NCI-H2196 treated with DMSO at 0.1 percent for 48 hours (cell line): ENCODE results near the gene PRKN.

Experiments
- DNase-seq: peaks from one replicate; lab custom pipeline; 2025; ENCODE audit not compliant: unreplicated experiment; lab: John Stamatoyannopoulos, UW

PRKN gene

DNA sequence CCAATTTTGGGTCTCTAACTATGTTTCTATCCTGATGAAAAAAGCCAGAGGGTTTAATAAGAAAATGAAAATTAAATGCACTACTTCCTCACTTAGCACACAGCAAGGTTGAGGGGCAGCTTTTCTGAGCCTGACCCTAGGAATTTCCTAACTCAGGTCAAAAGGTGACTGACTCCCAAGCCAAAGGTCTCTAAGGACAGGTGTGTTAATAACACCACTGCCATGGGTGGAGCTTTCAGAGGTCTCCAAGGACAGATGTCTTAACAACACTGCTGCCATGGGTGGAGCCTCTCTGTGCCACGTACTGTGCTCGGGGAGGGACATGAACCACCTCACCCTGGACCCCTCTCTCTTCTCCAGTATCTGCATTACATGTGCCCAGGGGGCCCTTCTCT lies 339.2 kb downstream of the PRKN start:
- no peak for DNase-seq

DNA sequence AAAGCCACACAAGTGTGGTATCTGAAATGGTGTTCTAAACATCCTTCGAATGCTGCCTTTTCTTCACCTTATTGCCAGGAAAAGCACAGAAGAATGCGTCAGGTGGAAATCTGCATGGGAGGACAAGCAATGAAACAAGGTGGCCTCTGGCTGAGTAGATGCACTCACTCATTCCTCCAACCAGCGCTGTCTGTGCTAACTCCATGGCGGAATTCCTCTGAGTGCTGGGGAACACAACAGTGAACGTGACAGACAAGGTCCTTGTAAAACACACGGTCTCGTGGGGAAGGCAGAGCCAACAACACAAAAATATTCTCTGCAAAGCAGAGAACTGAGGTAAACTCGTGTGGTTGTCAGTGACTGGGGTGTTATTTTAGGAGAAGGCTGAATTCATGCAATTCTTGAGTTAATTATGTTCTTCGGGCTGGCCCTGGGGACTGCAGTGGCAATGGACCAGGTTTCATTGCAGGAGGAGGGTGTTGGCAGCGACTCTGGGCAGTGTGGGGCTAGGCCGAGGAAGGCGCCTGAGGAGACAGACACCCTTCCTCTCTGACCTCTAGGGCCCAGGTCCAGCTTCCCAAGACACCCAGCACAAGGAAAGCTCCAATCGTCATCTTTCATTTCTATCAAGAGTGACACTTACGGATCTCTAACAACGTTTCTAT lies 339.7 kb downstream of the PRKN start:
- no peak for DNase-seq

GRCh38 chr6:162385980-162386379 lies 341.6 kb downstream of the PRKN start:
- no peak for DNase-seq

GRCh38 chr6:162379757-162380409 lies 347.7 kb downstream of the PRKN start:
- DNase-seq, result no peak

DNA sequence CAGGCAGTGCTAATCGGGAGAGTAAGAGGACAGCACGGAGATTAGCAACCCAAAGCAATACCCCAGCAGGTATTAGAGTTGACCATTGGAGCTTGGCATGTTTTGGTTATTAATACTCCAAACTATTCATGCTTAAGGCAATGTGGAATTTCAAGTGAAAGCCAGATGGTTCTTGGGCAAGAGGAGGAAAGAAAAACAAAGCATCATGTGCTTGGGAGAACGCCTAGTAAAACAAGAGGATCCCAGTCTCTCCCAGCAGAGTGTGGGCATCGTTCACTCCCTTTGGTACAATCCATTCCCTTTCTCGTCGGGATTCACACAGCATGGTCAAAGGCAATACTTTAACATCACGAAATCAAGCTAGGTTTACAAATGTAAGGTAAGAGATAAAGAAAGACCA lies 349.8 kb downstream of the PRKN start:
- DNase-seq, result no peak

DNA sequence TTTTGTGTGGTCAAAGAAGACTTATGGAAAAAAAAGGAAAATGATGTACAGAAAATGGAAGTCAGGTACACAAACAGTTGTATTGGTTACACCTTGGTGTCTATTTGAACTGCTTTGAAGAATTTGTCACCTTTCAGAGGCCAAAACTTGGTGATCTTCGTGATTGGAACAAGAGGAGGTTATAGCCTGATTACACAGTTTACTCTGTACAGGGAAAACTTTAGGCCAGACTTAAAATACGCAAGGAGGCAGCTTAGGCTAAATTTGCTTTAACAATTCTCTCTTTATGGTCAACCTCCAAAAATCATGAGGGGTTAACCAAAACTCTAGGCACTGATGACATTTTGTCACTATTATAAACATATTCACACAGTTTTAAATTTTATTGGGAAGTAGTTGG lies 353.7 kb downstream of the PRKN start:
- DNase-seq, result no peak

DNA sequence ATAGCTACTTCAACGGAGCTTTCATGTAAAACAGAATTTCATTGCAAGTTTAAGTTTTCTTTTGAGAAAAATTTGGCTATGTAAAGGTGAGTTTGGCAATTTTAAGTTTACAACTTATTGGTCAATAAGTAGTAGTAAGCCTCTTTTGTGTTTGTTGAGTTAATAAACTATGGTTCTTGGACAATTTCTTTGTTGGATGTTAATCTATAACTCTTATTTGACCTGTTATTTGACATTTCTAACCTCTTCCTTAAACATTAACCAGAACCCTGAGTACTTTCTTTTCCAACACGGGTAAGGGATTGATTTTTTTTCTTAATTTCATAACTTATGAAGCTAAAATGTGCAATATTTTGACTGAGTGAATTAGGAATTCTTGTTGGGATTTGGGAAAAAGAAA lies 354.4 kb downstream of the PRKN start:
- DNase-seq, result no peak

DNA sequence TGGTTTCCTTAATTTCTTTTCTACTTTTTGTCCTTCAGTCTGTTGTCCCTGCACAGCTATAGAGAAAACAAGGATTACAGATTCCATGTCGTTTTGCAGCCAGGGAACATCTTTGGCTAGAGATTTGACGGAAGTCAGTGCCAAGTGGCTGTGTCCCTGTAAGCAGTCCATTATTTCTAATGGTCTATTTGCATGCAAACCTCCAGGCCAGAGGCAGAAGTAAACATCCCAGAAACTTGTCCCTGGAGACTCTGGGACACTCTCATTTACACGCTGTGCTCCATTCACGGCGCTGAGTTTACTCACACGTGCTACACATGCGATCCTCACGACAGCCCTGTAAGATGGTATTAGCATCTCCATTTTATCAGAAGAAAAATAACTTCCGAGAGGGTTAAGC lies 355.5 kb downstream of the PRKN start:
- DNase-seq, result no peak

GRCh38 chr6:162371121-162371520 lies 356.4 kb downstream of the PRKN start:
- no peak for DNase-seq

DNA sequence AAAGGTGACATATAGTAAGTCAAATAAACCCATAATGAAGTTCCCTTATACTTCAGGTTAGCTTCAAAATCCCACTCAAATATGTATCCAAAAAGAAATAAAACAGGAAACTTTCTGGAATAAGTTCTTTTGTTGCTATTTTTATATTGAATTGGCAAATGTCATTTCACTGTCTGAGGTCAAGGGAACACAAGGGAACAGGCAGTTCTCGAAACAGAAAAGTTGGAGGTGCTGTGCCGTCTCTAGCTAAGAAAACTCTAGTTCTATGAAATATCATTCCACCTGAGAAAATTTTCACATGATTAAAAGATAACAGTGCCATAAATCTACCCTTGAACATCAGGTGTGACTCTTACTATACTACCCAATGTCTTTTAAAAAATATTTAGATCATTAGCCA lies 358.5 kb downstream of the PRKN start:
- no peak for DNase-seq

DNA sequence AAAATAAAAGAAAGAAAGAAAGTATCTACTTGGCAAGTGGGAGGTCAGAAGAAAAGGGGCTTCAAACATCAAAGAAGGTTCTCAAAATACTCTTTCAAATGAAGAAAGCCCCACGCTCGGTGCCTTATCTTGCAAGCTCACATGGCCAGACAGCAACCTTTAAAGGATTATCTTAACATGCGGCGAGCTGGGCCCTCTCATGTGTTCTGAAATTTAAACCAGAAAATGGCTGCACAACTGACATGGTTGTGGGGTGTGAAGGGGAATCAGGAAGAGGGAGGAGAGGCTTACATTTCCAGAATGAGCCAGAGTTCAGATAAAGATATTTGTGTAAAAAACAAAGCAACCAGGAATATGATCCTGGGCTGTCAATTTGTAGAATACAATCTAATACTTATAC lies 363.1 kb downstream of the PRKN start:
- DNase-seq, result no peak

- DNase-seq, result no peak
These were observed 363.8 kb downstream of the PRKN start for GRCh38 chr6:162363757-162364156.

GRCh38 chr6:162360901-162361567 lies 366.5 kb downstream of the PRKN start:
- no peak for DNase-seq

DNA sequence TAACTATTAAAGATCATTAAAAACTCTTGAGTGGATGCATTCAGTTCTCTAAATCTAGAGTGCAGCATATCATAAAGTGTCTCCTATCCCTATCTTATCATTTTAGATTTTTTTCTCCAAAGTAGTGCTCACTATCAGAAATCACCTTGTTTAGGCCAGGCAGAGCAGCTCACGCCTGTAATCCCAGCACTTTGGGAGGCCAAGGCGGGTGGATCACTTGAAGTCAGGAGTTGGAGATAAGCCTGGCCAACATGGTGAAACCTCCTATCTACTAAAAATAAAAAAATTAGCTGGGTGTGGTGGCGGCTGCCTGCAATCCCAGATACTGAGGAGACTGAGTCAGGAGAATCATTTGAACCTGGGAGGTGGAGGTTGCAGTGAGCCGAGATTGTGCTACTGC lies 368.9 kb downstream of the PRKN start:
- DNase-seq, result no peak

DNA sequence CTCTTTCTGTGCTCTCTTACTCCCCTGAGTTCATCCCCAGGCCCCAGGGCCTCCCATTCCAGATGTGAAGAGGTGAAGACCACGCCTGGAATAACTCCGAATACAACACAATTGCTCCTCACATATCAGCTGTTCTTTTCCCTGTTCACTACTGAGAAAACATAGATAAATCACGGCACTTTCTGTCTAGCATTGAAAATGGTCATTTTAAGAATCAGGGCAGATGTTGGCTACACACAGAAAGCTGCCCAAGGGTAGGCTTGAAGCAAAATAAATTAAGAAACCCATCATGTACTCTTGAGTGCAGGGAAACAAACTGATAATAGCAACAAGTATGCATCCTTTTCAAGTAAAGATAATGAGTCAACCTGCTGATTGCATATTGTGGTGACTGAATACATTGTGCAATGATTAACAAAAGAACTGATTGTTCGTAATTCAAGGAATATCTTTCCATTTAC lies 382.5 kb downstream of the PRKN start:
- DNase-seq, result no peak

DNA sequence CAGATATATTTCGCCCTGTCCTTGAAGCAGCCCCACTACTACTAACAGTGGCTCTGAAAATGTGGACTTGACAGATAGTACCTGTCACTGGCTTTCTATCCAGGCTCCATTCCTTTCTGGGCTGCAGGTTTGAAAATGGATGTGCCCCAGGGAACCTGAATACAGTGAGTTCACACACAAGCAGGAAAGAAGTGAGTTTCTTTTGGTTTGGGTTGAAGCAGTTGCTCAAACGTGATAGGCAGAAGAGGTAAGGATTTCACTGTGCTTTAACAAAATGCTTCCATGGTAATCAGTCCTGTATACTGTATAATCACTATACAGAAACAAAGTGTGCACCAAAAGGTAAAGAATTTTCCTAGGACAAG lies 382.9 kb downstream of the PRKN start:
- no peak for DNase-seq

DNA sequence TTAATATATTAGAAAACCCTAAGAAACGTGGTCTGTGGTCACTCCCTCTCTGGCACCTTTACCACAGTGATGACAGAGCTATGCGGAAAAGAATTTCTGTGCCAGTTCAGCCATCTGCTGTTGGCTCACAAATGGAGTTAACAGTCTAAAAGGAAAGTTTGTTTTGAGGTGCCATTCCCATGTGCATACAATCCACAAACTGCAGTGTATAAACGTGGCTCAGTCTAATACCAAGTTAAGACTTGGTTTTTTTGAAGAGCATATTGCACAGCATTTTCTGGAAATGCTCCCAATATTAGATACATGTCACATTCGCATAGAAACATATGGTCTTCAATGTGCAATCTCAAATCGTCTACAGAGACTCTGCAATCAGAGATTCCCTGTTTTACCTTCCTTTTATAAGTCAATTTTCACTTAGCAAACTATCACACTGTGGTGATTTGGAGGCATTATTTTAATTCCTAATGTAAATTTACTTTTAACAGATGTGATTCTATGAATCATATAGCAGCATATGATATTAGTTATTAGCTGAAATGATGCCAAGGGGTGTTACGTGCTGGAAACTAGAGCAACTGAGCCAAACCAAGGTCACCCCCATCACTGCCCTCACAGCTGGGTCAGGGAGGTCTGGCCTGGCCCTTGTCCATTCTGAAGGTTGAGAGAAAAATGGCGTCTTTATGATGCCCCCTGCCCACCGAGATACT lies 383.5 kb downstream of the PRKN start:
- no peak for DNase-seq

- no peak for DNase-seq
These were observed 384.2 kb downstream of the PRKN start for GRCh38 chr6:162343198-162343935.

DNA sequence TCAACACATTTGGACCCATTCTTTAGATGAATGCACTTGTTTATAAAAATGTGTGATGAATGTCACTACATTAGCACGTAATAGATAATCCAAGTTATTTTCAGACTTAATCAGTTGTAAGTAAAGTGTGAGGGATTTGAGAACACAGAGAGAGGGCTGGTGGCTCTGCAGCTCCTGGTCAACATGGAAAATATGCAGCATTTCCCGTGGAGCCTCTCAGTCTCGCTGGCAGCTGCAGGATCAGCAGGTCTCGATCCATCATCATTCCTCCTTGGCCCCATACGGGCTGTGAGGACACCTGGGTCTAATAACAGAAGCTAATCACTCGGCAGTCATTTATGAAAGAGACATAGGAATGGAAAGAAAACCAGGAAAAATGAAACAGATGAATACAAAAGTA lies 390.2 kb downstream of the PRKN start:
- no peak for DNase-seq

- DNase-seq, result no peak
These were observed 391.2 kb downstream of the PRKN start for GRCh38 chr6:162336359-162336758.

DNA sequence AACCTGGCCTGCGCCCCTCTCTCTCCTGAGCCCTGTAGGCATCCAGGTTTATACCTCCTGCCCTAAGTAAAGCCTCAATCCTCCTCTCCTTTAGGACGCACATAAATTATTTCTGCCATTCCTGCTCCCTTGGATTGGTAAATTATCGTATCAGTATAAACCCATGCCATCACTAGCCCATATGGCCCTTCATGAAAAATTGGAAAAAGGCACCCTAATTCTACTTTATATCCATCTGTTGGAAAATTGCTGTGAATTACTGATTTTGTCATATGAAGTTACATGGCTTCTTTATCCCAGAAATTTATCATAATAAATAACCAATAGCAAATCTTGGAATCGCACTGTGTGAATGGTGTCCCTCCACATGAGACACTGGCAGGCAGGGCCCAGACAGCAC lies 395.2 kb downstream of the PRKN start:
- DNase-seq, result no peak
